Measurements from ENCODE around the gene SHISA9. TPM values are rescaled to one million over a fixed set of nuclear protein-coding genes. Genes with fewer than 3 reads are reported as not detected.

The SHISA9 gene
- polyA plus RNA-seq, 6 donors from 2014 or later, result not detected

DNA sequence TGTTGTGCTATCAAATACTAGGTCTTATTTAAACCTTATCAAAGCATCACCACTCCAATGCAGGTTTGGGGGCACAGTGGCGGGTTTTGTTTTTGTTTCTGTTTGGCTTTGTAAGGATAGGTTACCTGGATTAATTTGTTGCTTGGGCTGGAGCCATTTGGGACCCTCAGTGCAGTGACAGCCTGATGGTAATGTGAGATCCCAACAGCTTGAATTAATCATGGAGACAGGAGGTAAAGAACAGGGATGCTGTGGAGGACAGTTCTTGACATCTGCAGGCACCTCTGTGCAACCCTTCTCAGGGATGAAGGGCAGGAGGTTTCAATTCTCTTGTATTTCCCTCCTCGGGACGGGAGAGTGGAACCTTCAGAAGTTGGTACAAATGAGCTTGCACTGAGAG is 40.5 kb downstream of the SHISA9 start:
- no peak for DNase-seq
- no peaks in the 10 kb centered on the region for H3K4me1 Mint-ChIP-seq
- H3K9me3 Mint-ChIP-seq, result peaks cover 0 to 12% (median 2%) of the 10 kb centered on the region in 7 donors
- no peak for ATAC-seq (ENCODE audit: low read depth in 2 of 2)
- no peak overlapping the region for H3K4me3 Mint-ChIP-seq
- peaks cover 8 to 11% (median 9%) of the 10 kb centered on the region in 3 donors for H3K27me3 Mint-ChIP-seq
- no peak overlapping the region for H3K27ac Mint-ChIP-seq
- H3K36me3 Mint-ChIP-seq, result peaks cover 0 to 7% of the 10 kb centered on the region in 2 donors

GRCh38 chr16:12942861-12943260 is 41.5 kb downstream of the SHISA9 start:
- Mint-ChIP-seq H3K4me3 (no peak overlapping the region), H3K27me3 (peaks cover 8 to 12% (median 11%) of the 10 kb centered on the region in 3 donors), H3K4me1 (no peaks in the 10 kb centered on the region), H3K9me3 (peaks cover 0 to 12% (median 3%) of the 10 kb centered on the region in 7 donors), H3K27ac (no peak overlapping the region), H3K36me3 (peaks cover 0 to 7% of the 10 kb centered on the region in 2 donors)
- DNase-seq (no peak), ATAC-seq (ENCODE audit: low read depth in 2 of 2) (no peak)

GRCh38 chr16:12944300-12944699 is 42.9 kb downstream of the SHISA9 start:
- ATAC-seq (ENCODE audit: low read depth in 2 of 2), result no peak
- no peaks in the 10 kb centered on the region for H3K4me1 Mint-ChIP-seq

GRCh38 chr16:12951392-12951791 is 50.0 kb downstream of the SHISA9 start:
- Mint-ChIP-seq H3K27ac (no peak overlapping the region), H3K9me3 (peaks cover 2 to 21% (median 9%) of the 10 kb centered on the region in 7 donors), H3K27me3 (peaks cover 13 to 15% (median 14%) of the 10 kb centered on the region in 3 donors), H3K4me1 (no peaks in the 10 kb centered on the region), H3K36me3 (peaks cover 2 to 6% of the 10 kb centered on the region in 2 donors), H3K4me3 (no peak overlapping the region)
- ATAC-seq (ENCODE audit: low read depth in 2 of 2) (no peak), DNase-seq (no peak)

More at GRCh38 chr16:12944300-12944699, 42.9 kb downstream of the SHISA9 start:
- Mint-ChIP-seq H3K36me3 (peaks cover 0 to 7% of the 10 kb centered on the region in 2 donors), H3K27me3 (peaks cover 7 to 12% (median 8%) of the 10 kb centered on the region in 3 donors), H3K4me3 (no peak overlapping the region), H3K9me3 (peaks cover 0 to 7% (median 1%) of the 10 kb centered on the region in 7 donors), H3K27ac (no peak overlapping the region)
- no peak for DNase-seq

DNA sequence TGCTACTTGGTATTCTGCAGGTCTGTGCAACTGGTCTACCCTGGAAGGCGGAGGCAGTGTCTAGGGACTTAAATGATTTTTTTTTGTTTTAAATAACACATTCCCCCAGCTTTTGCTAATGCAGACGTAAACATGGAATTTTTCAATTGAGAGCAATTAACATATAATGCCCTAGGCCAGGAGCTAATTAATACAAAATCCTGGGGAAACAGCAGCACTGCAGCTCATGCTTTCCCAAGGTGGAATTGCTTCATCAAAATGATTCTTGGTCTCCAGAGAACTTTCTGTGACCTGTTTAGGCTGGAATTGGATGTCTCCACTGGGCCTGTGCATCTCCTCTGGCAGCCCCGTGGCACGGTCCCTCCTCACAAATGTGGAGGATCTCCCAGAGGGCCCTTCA is 50.6 kb downstream of the SHISA9 start:
- DNase-seq (no peak), ATAC-seq (ENCODE audit: low read depth in 2 of 2) (no peak)
- no peak overlapping the region for H3K27ac Mint-ChIP-seq
- peaks cover 2 to 21% (median 8%) of the 10 kb centered on the region in 7 donors for H3K9me3 Mint-ChIP-seq
- H3K36me3 Mint-ChIP-seq, result peaks cover 0 to 6% of the 10 kb centered on the region in 2 donors
- H3K4me1 Mint-ChIP-seq, result no peaks in the 10 kb centered on the region
- H3K27me3 Mint-ChIP-seq, result peaks cover 13 to 15% (median 14%) of the 10 kb centered on the region in 3 donors
- H3K4me3 Mint-ChIP-seq, result no peak overlapping the region

- H3K36me3 Mint-ChIP-seq, result no peaks in the 10 kb centered on the region
- peaks cover 6 to 29% (median 13%) of the 10 kb centered on the region in 7 donors for H3K9me3 Mint-ChIP-seq
- H3K27ac Mint-ChIP-seq, result no peak overlapping the region
Observed at GRCh38 chr16:12958366-12958765, 57.0 kb downstream of the SHISA9 start.

GRCh38 chr16:12959072-12959471 is 57.7 kb downstream of the SHISA9 start:
- Mint-ChIP-seq H3K4me1 (no peaks in the 10 kb centered on the region), H3K4me3 (no peak overlapping the region), H3K27me3 (peaks cover 0 to 8% (median 2%) of the 10 kb centered on the region in 3 donors), H3K36me3 (no peaks in the 10 kb centered on the region), H3K27ac (no peak overlapping the region), H3K9me3 (peaks cover 4 to 31% (median 13%) of the 10 kb centered on the region in 7 donors)
- no peak for DNase-seq
- ATAC-seq (ENCODE audit: low read depth in 2 of 2), result no peak

More at GRCh38 chr16:12958366-12958765, 57.0 kb downstream of the SHISA9 start:
- ATAC-seq (ENCODE audit: low read depth in 2 of 2), result no peak
- no peak for DNase-seq
- Mint-ChIP-seq H3K4me1 (no peaks in the 10 kb centered on the region), H3K4me3 (no peak overlapping the region), H3K27me3 (peaks cover 0 to 14% (median 8%) of the 10 kb centered on the region in 3 donors)

- Mint-ChIP-seq H3K4me1 (no peaks in the 10 kb centered on the region), H3K36me3 (no peaks in the 10 kb centered on the region), H3K27ac (no peak overlapping the region), H3K27me3 (peaks cover 5 to 8% (median 5%) of the 10 kb centered on the region in 3 donors), H3K9me3 (peaks cover 2 to 31% (median 13%) of the 10 kb centered on the region in 7 donors), H3K4me3 (no peak overlapping the region)
- DNase-seq (no peak), ATAC-seq (ENCODE audit: low read depth in 2 of 2) (no peak)
Observed at GRCh38 chr16:12961626-12962025, 60.2 kb downstream of the SHISA9 start.

GRCh38 chr16:12964461-12964860 is 63.1 kb downstream of the SHISA9 start:
- Mint-ChIP-seq H3K27me3 (peaks cover 5 to 8% (median 5%) of the 10 kb centered on the region in 3 donors), H3K36me3 (no peaks in the 10 kb centered on the region), H3K9me3 (peaks cover 2 to 31% (median 13%) of the 10 kb centered on the region in 7 donors), H3K27ac (no peak overlapping the region), H3K4me1 (no peaks in the 10 kb centered on the region), H3K4me3 (no peak overlapping the region)
- ATAC-seq (ENCODE audit: low read depth in 2 of 2) (no peak), DNase-seq (no peak)

GRCh38 chr16:12965274-12965804 is 63.9 kb downstream of the SHISA9 start:
- H3K4me3 Mint-ChIP-seq, result no peak overlapping the region
- no peaks in the 10 kb centered on the region for H3K36me3 Mint-ChIP-seq
- ATAC-seq (ENCODE audit: low read depth in 2 of 2), result no peak

DNA sequence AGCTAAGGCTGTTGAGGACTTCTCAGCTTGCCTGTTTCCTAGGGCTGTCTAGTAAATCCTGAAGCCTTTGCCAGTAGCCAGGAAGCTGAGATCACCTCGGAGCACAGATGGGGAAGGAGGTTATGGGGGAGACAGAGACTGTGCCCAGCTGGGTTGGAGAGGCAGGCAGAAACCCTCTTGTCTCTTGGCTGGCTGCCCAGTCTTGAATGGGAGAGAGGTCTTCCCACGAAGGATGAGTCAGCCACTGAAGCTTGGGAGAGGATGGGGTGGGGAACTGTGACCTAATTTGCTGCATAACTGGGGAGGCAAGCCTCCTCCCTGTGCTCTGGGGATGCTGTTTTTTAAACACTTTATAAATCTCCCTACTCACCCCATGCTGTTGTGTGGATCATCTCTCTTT is 69.8 kb downstream of the SHISA9 start:
- Mint-ChIP-seq H3K4me1 (no peaks in the 10 kb centered on the region), H3K27me3 (no peaks in the 10 kb centered on the region), H3K36me3 (no peaks in the 10 kb centered on the region), H3K9me3 (peaks cover 0 to 6% (median 0%) of the 10 kb centered on the region in 7 donors), H3K4me3 (no peak overlapping the region), H3K27ac (no peak overlapping the region)
- ATAC-seq (ENCODE audit: low read depth in 2 of 2) (no peak), DNase-seq (no peak)

More at GRCh38 chr16:12965274-12965804, 63.9 kb downstream of the SHISA9 start:
- peaks cover 2 to 30% (median 13%) of the 10 kb centered on the region in 7 donors for H3K9me3 Mint-ChIP-seq
- DNase-seq, result no peak
- H3K4me1 Mint-ChIP-seq, result no peaks in the 10 kb centered on the region
- peak overlapping the region in 1 of 6 donors; percentile 18 for H3K27ac Mint-ChIP-seq
- H3K27me3 Mint-ChIP-seq, result peaks cover 5 to 8% (median 5%) of the 10 kb centered on the region in 3 donors

DNA sequence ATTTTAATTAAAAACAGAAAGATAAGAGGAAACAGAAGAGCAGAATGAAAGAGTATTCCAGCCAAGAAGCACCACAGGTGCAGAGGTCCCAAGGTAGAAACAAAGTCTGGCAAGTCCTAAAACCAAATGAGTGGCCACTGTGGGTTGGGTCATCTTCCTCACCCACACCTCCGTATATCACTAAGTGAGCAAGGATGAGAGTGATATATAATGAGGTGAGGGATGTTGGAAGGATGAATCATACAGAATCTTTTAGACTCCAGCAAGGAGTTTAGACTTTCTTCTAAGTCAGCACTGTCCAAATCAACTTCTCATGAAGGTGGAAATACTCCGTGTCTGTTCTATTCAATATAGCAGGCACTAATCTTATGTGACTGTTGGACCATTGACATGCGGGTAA is 70.8 kb downstream of the SHISA9 start:
- Mint-ChIP-seq H3K9me3 (peaks cover 0 to 6% (median 2%) of the 10 kb centered on the region in 7 donors), H3K27me3 (no peaks in the 10 kb centered on the region), H3K4me3 (no peak overlapping the region), H3K27ac (no peak overlapping the region), H3K4me1 (no peaks in the 10 kb centered on the region), H3K36me3 (no peaks in the 10 kb centered on the region)
- ATAC-seq (ENCODE audit: low read depth in 2 of 2), result no peak
- DNase-seq, result no peak

DNA sequence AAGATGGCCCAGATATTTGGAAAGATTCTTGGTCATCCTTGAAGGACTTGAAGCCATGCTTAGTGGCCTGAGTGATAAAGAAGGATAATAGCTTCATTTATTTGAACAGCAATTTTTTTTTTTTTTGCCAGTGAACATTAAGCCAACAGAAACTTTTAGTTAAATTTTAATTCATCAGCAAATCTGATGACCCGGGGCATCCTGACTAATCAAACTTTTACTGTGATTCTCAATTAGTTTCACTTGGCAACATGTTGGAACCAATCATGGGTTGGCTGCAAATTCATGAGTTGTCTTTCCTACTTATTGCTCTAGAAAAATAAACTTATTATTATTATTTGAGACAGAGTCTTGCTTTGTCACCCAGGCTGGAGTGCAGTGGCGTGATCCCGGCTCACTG is 74.4 kb downstream of the SHISA9 start:
- Mint-ChIP-seq H3K27ac (no peak overlapping the region), H3K9me3 (peaks cover 4 to 13% (median 7%) of the 10 kb centered on the region in 7 donors), H3K36me3 (no peaks in the 10 kb centered on the region), H3K27me3 (no peaks in the 10 kb centered on the region), H3K4me1 (no peaks in the 10 kb centered on the region), H3K4me3 (no peak overlapping the region)
- DNase-seq, result no peak
- ATAC-seq (ENCODE audit: low read depth in 2 of 2), result no peak

DNA sequence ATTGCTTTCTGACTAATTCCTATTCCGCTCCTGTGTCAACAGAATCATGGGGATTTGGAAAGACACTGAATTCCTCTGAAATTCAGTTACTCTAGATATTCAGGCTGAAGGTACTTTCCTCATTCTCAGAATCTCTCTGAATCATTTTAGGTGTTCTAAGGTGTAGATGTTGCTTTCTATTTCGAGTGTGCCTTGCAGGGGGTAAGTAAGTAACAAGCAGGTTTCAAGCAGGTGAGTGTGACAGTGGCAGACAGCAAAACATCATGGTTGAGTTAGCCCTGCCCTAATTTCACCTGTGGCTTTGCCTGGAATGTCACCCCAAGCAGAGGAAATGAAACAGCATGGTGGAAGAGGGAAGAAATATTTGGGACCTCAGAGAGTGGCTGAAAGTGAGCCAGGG is 75.1 kb downstream of the SHISA9 start:
- Mint-ChIP-seq H3K27me3 (no peaks in the 10 kb centered on the region), H3K27ac (no peak overlapping the region), H3K4me3 (no peak overlapping the region), H3K36me3 (no peaks in the 10 kb centered on the region), H3K9me3 (peaks cover 4 to 20% (median 13%) of the 10 kb centered on the region in 7 donors), H3K4me1 (no peaks in the 10 kb centered on the region)
- no peak for ATAC-seq (ENCODE audit: low read depth in 2 of 2)
- DNase-seq, result no peak

Measured in naive B cell (primary cell).